NCI-H1092 (cell line): ENCODE data around the gene RBBP8NL.

ENCODE experiments used
- DNase-seq: peaks from one replicate; lab custom pipeline; 2025; lab: John Stamatoyannopoulos, UW

Gene RBBP8NL

GRCh38 chr20:62407221-62407992 is 19.9 kb downstream of the RBBP8NL start, which contains the start of gene CABLES2:
Gene CABLES2, minus strand, starts transcription at chr20:62407285. Its CDS starts 9 bp downstream, at chr20:62407276.
- peak; percentile 91 for DNase-seq

DNA sequence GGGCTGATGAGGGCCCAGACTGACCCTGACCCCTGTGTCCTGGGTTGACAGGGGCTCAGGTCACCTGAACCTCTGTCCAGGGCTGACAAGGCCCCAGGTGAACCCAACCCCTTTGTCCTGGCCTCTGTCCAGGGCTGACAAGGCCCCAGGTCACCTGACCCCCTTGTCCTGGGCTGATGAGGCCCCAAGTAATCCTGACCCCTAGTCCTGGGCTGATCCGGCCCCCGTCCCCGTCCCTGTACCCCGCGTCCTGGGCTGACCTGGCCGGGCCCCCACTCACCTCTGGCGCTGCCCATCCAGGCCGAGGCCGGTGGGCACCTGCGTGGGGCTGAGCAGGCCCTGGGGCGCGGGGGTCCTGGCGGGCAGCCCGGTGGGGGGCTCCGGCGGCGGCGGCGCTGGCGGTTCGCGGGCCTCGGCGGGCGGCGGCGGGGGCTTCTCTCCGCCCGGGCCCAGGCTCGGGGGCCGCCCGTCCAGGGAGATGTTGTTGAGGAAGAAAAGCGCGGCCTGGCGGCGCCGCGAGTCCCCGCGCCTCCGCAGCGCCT is 20.6 kb downstream of the RBBP8NL start:
- DNase-seq = no peak

GRCh38 chr20:62405981-62406513 is 21.3 kb downstream of the RBBP8NL start:
- no peak for DNase-seq

DNA sequence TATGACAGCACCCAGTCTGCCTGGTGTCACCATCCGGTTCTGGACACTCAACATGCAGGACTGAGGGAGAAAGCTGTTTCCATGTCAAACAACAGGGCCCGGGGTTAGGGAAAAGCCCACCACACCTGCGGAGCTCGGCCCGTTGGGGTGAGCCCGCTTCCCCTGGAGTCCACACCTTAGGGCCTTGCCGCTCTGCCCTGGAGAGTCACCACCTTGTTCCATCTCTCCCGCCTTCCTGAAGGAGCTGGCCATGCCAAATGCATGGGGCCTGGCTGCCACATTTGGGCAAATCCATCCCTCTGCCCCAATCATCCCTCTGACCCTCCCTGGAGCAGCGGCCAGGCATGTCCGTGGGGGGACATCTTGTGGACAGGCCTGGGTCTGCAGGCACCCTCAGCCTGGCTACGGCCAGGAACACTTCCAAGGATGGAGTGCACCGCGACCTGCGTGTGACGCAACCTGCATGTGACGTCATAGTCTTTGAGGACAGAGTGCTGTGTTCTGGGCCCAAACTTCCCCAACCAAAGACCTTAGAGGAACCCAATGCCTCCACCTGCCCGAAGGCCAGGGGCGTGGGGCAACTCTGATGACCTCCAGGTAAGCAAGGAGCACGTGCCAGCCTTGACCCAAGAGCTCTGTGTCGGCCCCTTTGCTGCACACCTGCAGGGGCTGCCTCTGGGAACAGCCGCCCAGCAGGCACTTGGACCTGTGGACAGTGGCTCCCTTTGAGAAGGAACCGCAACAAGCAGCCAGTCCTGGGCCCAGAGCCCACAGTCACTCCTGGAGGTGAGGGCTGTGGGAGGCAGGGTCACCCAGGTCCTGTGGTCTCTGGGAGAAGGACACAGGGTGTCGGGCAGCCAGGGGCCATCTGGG is 22.0 kb downstream of the RBBP8NL start:
- no peak for DNase-seq

DNA sequence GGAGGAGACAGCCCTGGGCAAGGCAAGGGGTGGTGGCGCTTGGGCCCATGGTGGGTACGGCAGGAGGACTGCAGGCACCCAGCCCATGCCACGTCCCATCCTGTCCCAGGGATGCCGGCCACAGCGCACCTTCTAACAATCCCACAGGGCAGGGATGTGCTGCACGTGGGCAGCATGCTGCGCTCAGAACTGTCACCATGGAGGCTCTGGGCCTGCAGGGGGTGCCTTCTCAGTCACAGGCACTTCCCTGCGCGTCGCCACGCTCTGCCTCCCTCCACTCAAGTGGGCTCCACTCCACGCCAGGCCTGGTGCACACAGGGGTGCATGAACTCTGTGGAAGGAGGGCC is 22.6 kb downstream of the RBBP8NL start:
- DNase-seq = no peak

GRCh38 chr20:62404112-62404665 is 23.1 kb downstream of the RBBP8NL start:
- no peak for DNase-seq

DNA sequence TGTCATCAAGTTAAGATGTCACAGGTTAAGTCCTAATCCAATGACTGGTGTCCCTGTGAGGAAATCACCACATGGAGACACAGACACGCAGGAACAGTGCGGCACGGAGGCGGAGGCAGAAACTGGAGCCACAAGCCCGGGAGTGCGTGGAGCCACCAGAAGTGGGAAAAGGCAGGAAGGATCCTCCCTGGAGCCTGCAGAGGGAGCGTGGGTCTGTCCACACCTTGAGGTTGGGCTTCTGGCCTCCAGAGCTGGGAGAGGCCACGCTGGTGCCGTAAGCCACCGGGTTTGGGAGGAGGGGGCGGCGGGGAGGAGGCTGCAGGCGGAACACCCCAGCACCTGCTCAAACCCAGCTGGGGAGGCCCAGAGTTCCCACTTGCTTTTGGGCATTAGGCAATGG is 24.0 kb downstream of the RBBP8NL start:
- no peak for DNase-seq

DNA sequence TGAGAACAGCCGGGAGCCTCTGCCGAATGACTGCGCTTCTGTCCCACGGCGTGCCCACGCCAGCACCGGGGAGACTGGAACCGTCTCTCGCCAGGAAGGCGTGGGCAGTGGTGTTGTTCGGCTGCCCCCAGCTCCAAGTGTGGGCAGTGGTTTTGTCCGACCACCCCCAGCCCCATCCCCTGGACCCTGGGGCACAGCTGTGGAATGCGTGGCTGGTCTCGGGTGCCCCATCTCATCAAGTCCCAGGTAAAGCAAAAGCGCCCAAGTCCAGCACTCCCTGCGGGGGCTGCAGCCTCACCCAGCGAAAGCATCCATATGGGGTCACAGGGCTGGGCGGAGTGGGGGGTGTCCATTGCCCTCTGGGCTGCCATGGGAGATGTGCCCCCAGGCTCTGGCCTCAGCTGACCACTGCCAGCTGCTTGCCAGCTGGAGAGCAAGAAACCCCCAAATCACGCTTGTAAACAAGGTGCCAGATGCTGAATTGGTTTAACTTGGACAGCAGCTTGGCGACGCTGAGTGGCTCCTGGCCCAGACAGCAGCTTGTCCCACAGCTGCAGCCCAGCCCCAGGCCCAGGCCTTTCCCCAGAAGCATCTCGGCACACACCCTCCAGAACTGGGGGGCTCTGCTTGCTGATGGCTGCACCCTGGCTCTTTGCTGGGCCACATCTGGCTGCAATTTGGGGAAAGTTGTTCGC is 24.7 kb downstream of the RBBP8NL start:
- no peak for DNase-seq

GRCh38 chr20:62401331-62401779 is 26.0 kb downstream of the RBBP8NL start:
- DNase-seq = no peak

- DNase-seq = no peak
Measured at GRCh38 chr20:62400541-62400940, 26.8 kb downstream of the RBBP8NL start.

DNA sequence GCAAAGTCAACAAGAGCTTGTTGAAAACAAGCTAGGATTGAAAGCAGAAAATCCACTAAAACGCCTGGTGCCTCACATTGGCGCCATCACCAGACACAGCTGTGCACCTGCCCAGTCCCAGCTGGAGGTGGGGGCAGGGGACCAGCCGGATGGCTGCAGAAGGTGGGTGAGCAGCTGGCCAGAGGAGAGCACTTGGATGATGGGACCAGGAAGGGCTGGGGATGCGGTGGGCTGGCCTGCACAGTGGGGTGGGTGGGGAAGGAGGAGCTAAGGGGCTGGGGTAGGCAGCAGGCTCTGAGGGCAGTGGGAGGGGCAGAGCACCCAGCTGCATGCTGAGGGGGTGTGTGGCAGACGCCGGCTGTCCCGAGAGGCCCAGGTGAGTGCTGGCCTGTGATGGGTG is 27.3 kb downstream of the RBBP8NL start:
- DNase-seq = no peak

- DNase-seq = no peak
Measured at GRCh38 chr20:62398120-62398821, 29.1 kb downstream of the RBBP8NL start.

GRCh38 chr20:62396367-62397239 is 30.7 kb downstream of the RBBP8NL start:
- DNase-seq = no peak

GRCh38 chr20:62395311-62396242 is 31.8 kb downstream of the RBBP8NL start:
- no peak for DNase-seq

- no peak for DNase-seq
Measured at GRCh38 chr20:62394248-62395245, 32.8 kb downstream of the RBBP8NL start.

DNA sequence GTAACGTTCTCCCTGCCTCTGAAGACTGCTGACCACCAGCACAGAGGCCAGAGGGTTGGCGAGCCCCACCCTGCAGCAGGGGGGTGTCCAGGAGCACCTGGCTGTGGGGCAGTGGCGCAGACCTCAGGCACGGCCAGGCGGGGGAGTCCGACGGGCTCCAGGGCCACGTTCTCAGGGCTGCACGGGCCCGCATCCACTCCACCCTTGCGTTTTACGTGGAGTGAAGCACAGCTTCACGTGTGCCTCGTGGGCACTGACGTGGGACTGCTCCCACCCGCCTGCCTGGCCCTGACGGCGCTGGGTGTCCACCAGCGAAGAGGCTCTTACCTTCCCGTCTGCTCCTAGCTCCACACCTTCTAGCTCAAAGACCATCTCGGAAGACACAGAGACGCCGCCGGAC is 33.5 kb downstream of the RBBP8NL start:
- DNase-seq = no peak

DNA sequence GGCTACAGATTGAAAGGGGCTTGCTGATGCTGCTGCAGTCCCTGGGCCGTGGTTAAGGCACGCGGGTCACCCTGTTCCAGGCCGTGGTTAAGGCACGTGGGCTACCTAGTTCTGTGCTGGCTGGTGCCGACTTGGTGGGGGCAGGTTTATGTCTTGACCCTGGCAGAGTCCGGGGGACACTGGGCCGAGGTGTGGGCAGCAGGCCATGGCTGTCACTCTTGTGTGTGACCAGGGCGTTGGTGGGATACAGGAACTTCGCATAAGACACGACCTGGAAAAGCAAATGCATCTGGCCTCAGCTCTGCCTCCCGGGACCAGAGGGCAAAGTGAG is 34.0 kb downstream of the RBBP8NL start:
- no peak for DNase-seq
